HepG2 (cell line): ENCODE data around the gene CAMSAP1. TPM values are rescaled to one million over a fixed set of nuclear protein-coding genes. Genes with fewer than 3 reads are reported as not detected.

ENCODE experiments used
- ATAC-seq: fragments of 200-7000 bp; cut with Tn5 transposase; 3 replicates; pipeline ENCODE4 v1.9.1; 2020; ENCODE audit warnings: mild to moderate bottlenecking, moderate library complexity
- BruUV-seq: library from RNA; stranded (reverse); fragments of 400-500 nt; replicated peaks from 2 replicates; lab custom pipeline; 2021; lab: Mats Ljungman, UMichigan
- CTCF ChIA-PET: fragments of 300-600 bp; formaldehyde crosslinking; extraction: SDS; loops from one replicate; lab custom pipeline; 2021; ENCODE audit warnings: low total read pairs, inconsistent platforms, low intra/inter-chr PET ratio; lab: Yijun Ruan, JAX
- POLR2A ChIA-PET: fragments of 350-600 bp; sonication (Branson Sonifier 250); formaldehyde crosslinking; loops from one replicate; lab custom pipeline; 2020; ENCODE audit warnings: antibody characterized with exemption, inconsistent platforms; lab: Yijun Ruan, JAX
- DNase-seq: peaks from one replicate; pipeline ENCODE4 v3.0.0-alpha.2; 2015; ENCODE audit warnings: low spot score
- FAIRE-seq: peaks from 3 replicates; lab custom pipeline; 2011; peaks lifted over from hg19 to GRCh38; lab: Jason Lieb, UNC
- H2AFZ ChIP-seq: one replicate; pipeline ENCODE4 v1.6.1; 2011; ENCODE audit warnings: low read length, inconsistent platforms
- H3K27ac ChIP-seq: fragments of 300-600 bp; 3 replicates; pipeline ENCODE4 v1.8.0; 2011; ENCODE audit warnings: mixed run types, mild to moderate bottlenecking, mixed read lengths, low read length, inconsistent platforms; ENCODE audit not compliant: insufficient read depth; ENCODE audit errors: extremely low read length
- H3K27me3 ChIP-seq, 2 experiments: fragments of 200-600 bp in 1 of 2; 2 replicates in 1 of 2; 3 replicates in 1 of 2; pipeline versions ENCODE4 v1.6.0 to v1.8.0; 2011; ENCODE audit warnings: low read length in 2 of 2, mild to moderate bottlenecking in 2 of 2, moderate library complexity in 2 of 2, inconsistent platforms in 1 of 2; ENCODE audit not compliant: insufficient read depth in 2 of 2, control insufficient read depth in 1 of 2
- H3K36me3 ChIP-seq, 2 experiments: fragments of 200-600 bp in 1 of 2; replicated peaks in 1 of 2; 2 replicates in 1 of 2; 3 replicates in 1 of 2; pipeline versions ENCODE4 v1.5.1 to v1.8.0; 2011; ENCODE audit warnings: low read length in 2 of 2, inconsistent platforms in 1 of 2; ENCODE audit not compliant: insufficient read depth in 2 of 2, control insufficient read depth in 1 of 2
- H3K4me1 ChIP-seq: 2 replicates; pipeline ENCODE4 v1.5.1; 2012; ENCODE audit warnings: low read length, inconsistent platforms; ENCODE audit not compliant: insufficient read depth
- H3K4me2 ChIP-seq: 2 replicates; pipeline ENCODE4 v1.6.0; 2011; ENCODE audit warnings: low read depth, low read length, inconsistent platforms
- H3K4me3 ChIP-seq, 3 experiments: fragments of 200-600 bp in 1 of 3; sonication (generic), shearing (Covaris generic) in 1 of 3; replicated peaks in 1 of 3; 2 replicates each; pipeline ENCODE4 v1.5.1; 2011 to 2016; ENCODE audit warnings: low read length in 3 of 3, inconsistent platforms in 2 of 3, low read depth in 2 of 3, mild to moderate bottlenecking in 2 of 3, control low read depth in 1 of 3, mixed read lengths in 1 of 3; ENCODE audit not compliant: insufficient read depth in 1 of 3
- H3K79me2 ChIP-seq: one replicate; pipeline ENCODE4 v1.6.1; 2011; ENCODE audit warnings: low read length, inconsistent platforms; ENCODE audit not compliant: insufficient read depth
- H3K9ac ChIP-seq: 2 replicates; pipeline ENCODE4 v1.6.0; 2011; ENCODE audit warnings: mild to moderate bottlenecking, low read depth, low read length, inconsistent platforms; ENCODE audit not compliant: insufficient read depth
- H3K9me3 ChIP-seq: 2 replicates; pipeline ENCODE4 v1.5.1; 2012; ENCODE audit warnings: mild to moderate bottlenecking, low read length
- H4K20me1 ChIP-seq: 2 replicates; pipeline ENCODE4 v1.6.0; 2011; ENCODE audit warnings: inconsistent platforms, mild to moderate bottlenecking, low read length, moderate library complexity; ENCODE audit not compliant: insufficient read depth
- AKAP8 ChIP-seq: sonication (generic); formaldehyde crosslinking; IDR thresholded peaks from 2 replicates; pipeline ENCODE4 v1.5.1; 2020; ENCODE audit warnings: mild to moderate bottlenecking, missing genetic modification reagents
- HDAC1 ChIP-seq: sonication (generic); formaldehyde crosslinking; IDR thresholded peaks from 2 replicates; pipeline ENCODE4 v1.5.1; 2020; ENCODE audit warnings: mild to moderate bottlenecking, missing genetic modification reagents
- IRF2 ChIP-seq: IDR thresholded peaks from 2 replicates; pipeline ENCODE4 v1.6.1; 2018; ENCODE audit warnings: missing genetic modification reagents, missing compliant biosample characterization
- ISX ChIP-seq: sonication (generic); formaldehyde crosslinking; conservative IDR thresholded peaks from 2 replicates; pipeline ENCODE4 v1.5.0; 2020; ENCODE audit warnings: missing genetic modification reagents
- MATR3 ChIP-seq: sonication (generic); formaldehyde crosslinking; IDR thresholded peaks from 2 replicates; pipeline ENCODE4 v1.4.0; 2020; ENCODE audit warnings: missing genetic modification reagents
- MIXL1 ChIP-seq: IDR thresholded peaks from 2 replicates; pipeline ENCODE4 v1.6.1; 2016
- NR2C2 ChIP-seq: sonication (generic); formaldehyde crosslinking; IDR thresholded peaks from 2 replicates; pipeline ENCODE4 v1.4.0; 2020; ENCODE audit warnings: missing genetic modification reagents, mild to moderate bottlenecking, moderate library complexity, borderline replicate concordance
- SPEN ChIP-seq: sonication (generic); formaldehyde crosslinking; IDR thresholded peaks from 2 replicates; pipeline ENCODE4 v1.5.1; 2020; ENCODE audit warnings: low read depth, mild to moderate bottlenecking, missing genetic modification reagents
- TOPORS ChIP-seq: sonication (generic); formaldehyde crosslinking; IDR thresholded peaks from 2 replicates; pipeline ENCODE4 v1.8.0; 2023; ENCODE audit warnings: mild to moderate bottlenecking, missing genetic modification reagents
- ZBTB38 ChIP-seq: sonication (generic); formaldehyde crosslinking; IDR thresholded peaks from 2 replicates; pipeline ENCODE4 v1.5.1; 2020; ENCODE audit warnings: mild to moderate bottlenecking, missing genetic modification reagents
- ZFYVE20 ChIP-seq: sonication (generic); formaldehyde crosslinking; IDR thresholded peaks from 2 replicates; pipeline ENCODE4 v1.8.0; 2023; ENCODE audit warnings: low read depth, mild to moderate bottlenecking, moderate library complexity, missing genetic modification reagents, borderline replicate concordance
- ZNF101 ChIP-seq: sonication (generic); formaldehyde crosslinking; IDR thresholded peaks from 2 replicates; pipeline ENCODE4 v1.4.0; 2020; ENCODE audit warnings: mild to moderate bottlenecking, low read depth, missing genetic modification reagents, borderline replicate concordance
- ZNF251 ChIP-seq: sonication (generic); formaldehyde crosslinking; IDR thresholded peaks from 2 replicates; pipeline ENCODE4 v1.9.0; 2021; ENCODE audit warnings: mild to moderate bottlenecking, missing genetic modification reagents
- ZNF451 ChIP-seq: sonication (generic); formaldehyde crosslinking; IDR thresholded peaks from 2 replicates; pipeline ENCODE4 v1.5.0; 2020; ENCODE audit warnings: mild to moderate bottlenecking, missing genetic modification reagents
- ZNF547 ChIP-seq: sonication (generic); formaldehyde crosslinking; IDR thresholded peaks from 2 replicates; pipeline ENCODE4 v1.5.1; 2020; ENCODE audit warnings: mild to moderate bottlenecking, missing genetic modification reagents
- ZNF550 ChIP-seq: sonication (generic); formaldehyde crosslinking; IDR thresholded peaks from 2 replicates; pipeline ENCODE4 v1.4.0; 2020; ENCODE audit warnings: mild to moderate bottlenecking, missing genetic modification reagents, borderline replicate concordance
- ZNF552 ChIP-seq: sonication (generic); formaldehyde crosslinking; IDR thresholded peaks from 2 replicates; pipeline ENCODE4 v1.9.0; 2022; ENCODE audit warnings: missing genetic modification reagents, mild to moderate bottlenecking, borderline replicate concordance
- WGBS: methylation state at CpG from one replicate; pipeline ENCODE4 v1.1.6; 2017; ENCODE audit warnings: low lambda C conversion rate; 5-methylcytosine and 5-hydroxymethylcytosine counted together
- in situ Hi-C: cut with HindIII; loops from 2 replicates; pipeline ENCODE4 v1.10.0; 2017; ENCODE audit warnings: low pct_unique_long_range_greater_than_20kb; ENCODE audit not compliant: extremely low pct_ligation_motif_present
- intact Hi-C: fragments of 100-400 bp; cut with micrococcal nuclease; formaldehyde crosslinking; loops from one replicate; pipeline ENCODE4 v1.10.0; 2022; ENCODE audit not compliant: unreplicated experiment
- polyA plus RNA-seq, 8 experiments: library from polyadenylated mRNA; depleted of rRNA in 3 of 8; stranded (reverse) in 7 of 8; unstranded in 1 of 8; fragments of >200 nt; fragmentation: Illumina TruSeq in 4 of 8; extraction: Trizol in 4 of 8; gene quantifications; 2 replicates each; pipeline versions ENCODE4 v1.2.1 to v1.2.3, GENCODE V29; 2011 to 2016; ENCODE audit warnings: low read depth in 4 of 8, missing spikeins in 1 of 8, mixed read lengths in 1 of 8; ENCODE audit not compliant: insufficient read depth in 1 of 8
- total RNA-seq, 5 experiments: library from RNA; depleted of rRNA; stranded (reverse); fragments of >200 nt; fragmentation: Illumina TruSeq; extraction: Trizol; gene quantifications; 2 replicates each; pipeline ENCODE4 v1.2.3, GENCODE V29; 2016; ENCODE audit warnings: low read depth in 1 of 5
- TF ChIP-seq, protein P1 (sequence below): sonication (generic); formaldehyde crosslinking; IDR thresholded peaks from 2 replicates; pipeline ENCODE4 v1.4.0; 2020; ENCODE audit warnings: mild to moderate bottlenecking, missing genetic modification reagents

The CAMSAP1 gene
- total and polyA plus RNA-seq, 2 of the 13 experiments (the other 11 are each of a cell fraction or from before 2014, with no cell fraction given), result 3.8 to 12.4 TPM

GRCh38 chr9:135857843-135858242 is 49.5 kb downstream of the CAMSAP1 start:
- intact Hi-C loops (no loop called here), in situ Hi-C loops (no loop called here)
- BruUV-seq, result no TSS peak
- no peaks in the 10 kb centered on the region for H4K20me1 ChIP-seq
- no peak for DNase-seq
- no peaks in the 10 kb centered on the region for H3K9me3 ChIP-seq
- no peak for ATAC-seq
- no peaks in the 10 kb centered on the region for H3K27me3 ChIP-seq
- no peak overlapping the region for H3K4me2 ChIP-seq
- peaks cover 3% of the 10 kb centered on the region for H3K79me2 ChIP-seq
- no peak overlapping the region for H3K9ac ChIP-seq
- 90% methylated on average over 3 of the region's 3 CpGs for WGBS
- H3K36me3 ChIP-seq, result peaks cover 4 to 16% of the 10 kb centered on the region in 2 experiments; a peak in 4 of 5 replicates
- FAIRE-seq, result no peak
- no peak overlapping the region for H3K4me3 ChIP-seq
- H3K27ac ChIP-seq, result no peak overlapping the region
- no peak overlapping the region for H2AFZ ChIP-seq
- CTCF ChIA-PET, result no interaction called here
- TF ChIP-seq MATR3 (CRISPR knock-in tag) (no peak), NR2C2 (CRISPR knock-in tag) (no peak), ZBTB38 (CRISPR knock-in tag) (no peak), ZFYVE20 (CRISPR knock-in tag) (no peak), SPEN (CRISPR knock-in tag) (no peak), ZNF101 (no peak), ISX (no peak), MIXL1 (no peak), ZNF552 (CRISPR knock-in tag) (no peak)
- POLR2A ChIA-PET, result no interaction called here
- H3K4me1 ChIP-seq, result no peaks in the 10 kb centered on the region

DNA sequence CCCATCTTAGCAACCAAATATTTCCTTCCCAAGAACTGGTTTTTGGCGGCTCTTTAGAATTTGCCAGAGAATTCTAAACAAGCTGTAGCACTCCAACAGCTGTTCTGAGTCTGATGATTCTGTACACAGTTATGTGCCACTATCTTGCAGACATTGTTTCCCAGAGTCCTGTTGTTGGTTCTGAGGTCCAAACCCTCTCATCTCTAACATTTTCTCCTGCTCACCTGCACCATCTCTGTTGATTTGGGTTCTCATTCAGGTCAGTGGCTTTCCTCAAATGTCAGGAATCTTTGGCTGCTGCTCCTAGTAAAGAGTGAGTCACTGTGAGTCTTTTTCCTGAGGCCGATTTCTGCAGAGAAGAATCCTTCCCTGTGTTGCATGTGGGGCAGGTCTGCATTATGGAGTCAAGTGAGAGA is 50.0 kb downstream of the CAMSAP1 start:
- CTCF ChIA-PET, result no interaction called here
- H3K4me1 ChIP-seq, result no peaks in the 10 kb centered on the region
- no TSS peak for BruUV-seq
- no peak overlapping the region for H3K4me2 ChIP-seq
- H3K27me3 ChIP-seq, result no peaks in the 10 kb centered on the region
- no peak overlapping the region for H2AFZ ChIP-seq
- WGBS, result 98% methylated on average over 2 of the region's 2 CpGs
- no peaks in the 10 kb centered on the region for H3K9me3 ChIP-seq
- H4K20me1 ChIP-seq, result no peaks in the 10 kb centered on the region
- H3K9ac ChIP-seq, result no peak overlapping the region
- DNase-seq (no peak), ATAC-seq (no peak), FAIRE-seq (no peak)
- no peak overlapping the region for H3K4me3 ChIP-seq
- POLR2A ChIA-PET, result no interaction called here
- H3K79me2 ChIP-seq, result no peaks in the 10 kb centered on the region
- intact Hi-C loops (no loop called here), in situ Hi-C loops (no loop called here)
- H3K36me3 ChIP-seq, result peaks cover 4 to 17% of the 10 kb centered on the region in 2 experiments; a peak in 4 of 5 replicates
- no peak overlapping the region for H3K27ac ChIP-seq
- TF ChIP-seq, protein P1, sequence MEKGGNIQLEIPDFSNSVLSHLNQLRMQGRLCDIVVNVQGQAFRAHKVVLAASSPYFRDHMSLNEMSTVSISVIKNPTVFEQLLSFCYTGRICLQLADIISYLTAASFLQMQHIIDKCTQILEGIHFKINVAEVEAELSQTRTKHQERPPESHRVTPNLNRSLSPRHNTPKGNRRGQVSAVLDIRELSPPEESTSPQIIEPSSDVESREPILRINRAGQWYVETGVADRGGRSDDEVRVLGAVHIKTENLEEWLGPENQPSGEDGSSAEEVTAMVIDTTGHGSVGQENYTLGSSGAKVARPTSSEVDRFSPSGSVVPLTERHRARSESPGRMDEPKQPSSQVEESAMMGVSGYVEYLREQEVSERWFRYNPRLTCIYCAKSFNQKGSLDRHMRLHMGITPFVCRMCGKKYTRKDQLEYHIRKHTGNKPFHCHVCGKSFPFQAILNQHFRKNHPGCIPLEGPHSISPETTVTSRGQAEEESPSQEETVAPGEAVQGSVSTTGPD, result no peak
- no peak for TF ChIP-seq IRF2 (CRISPR knock-in tag)
- no peak for TF ChIP-seq ZNF451 (CRISPR knock-in tag)
- TF ChIP-seq ZNF550 (CRISPR knock-in tag), result no peak
- TF ChIP-seq ZNF251 (CRISPR knock-in tag), result no peak
- TF ChIP-seq TOPORS (CRISPR knock-in tag), result no peak
- no peak for TF ChIP-seq ZNF547 (CRISPR knock-in tag)
- no peak for TF ChIP-seq AKAP8 (CRISPR knock-in tag)
- no peak for TF ChIP-seq HDAC1 (CRISPR knock-in tag)
